Ecto neural progenitor cell (in vitro differentiated cells): ENCODE results near the gene MAGEA9B.
A peak's percentile ranks its signal among the peaks of the same experiment; 100 is the strongest.
"Not testable (repeated sequence)": the region's sequence is repeated elsewhere in the genome, so short reads cannot be mapped to it uniquely, and the experiment has no call there.

Source experiments
- DNase-seq: peaks from one replicate; pipeline ENCODE4 v3.0.0-alpha.2; 2018; ENCODE audit warnings: low spot score

The MAGEA9B gene, protein sequence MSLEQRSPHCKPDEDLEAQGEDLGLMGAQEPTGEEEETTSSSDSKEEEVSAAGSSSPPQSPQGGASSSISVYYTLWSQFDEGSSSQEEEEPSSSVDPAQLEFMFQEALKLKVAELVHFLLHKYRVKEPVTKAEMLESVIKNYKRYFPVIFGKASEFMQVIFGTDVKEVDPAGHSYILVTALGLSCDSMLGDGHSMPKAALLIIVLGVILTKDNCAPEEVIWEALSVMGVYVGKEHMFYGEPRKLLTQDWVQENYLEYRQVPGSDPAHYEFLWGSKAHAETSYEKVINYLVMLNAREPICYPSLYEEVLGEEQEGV

DNA sequence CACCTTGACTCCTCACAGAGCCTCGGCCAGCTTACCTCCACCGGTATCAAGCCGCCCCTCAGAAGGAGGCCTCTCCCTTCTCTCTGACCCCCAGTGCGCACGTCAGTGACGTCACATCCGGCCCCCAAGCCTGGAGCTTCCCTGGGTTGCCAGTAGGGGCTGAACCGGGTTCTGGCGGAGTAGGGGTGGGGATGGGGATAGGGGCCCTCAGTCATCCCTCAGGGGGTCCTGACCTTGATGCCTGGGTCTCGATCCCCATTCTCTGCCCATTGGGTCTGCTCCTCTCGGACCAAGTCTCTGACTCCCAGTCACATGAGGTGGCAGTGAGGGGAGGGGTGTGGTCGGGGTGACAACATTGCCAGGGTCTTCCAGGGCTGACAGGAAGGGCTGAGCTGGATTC, at the start of gene MAGEA9B:
TSS of gene MAGEA9B (minus strand) at position 101 of the 400 bp plus-strand sequence. CDS start 4,280 bp downstream, outside the sequence.
- DNase-seq = not testable (repeated sequence)

GRCh38 chrX:149633511-149633910, 46.3 kb upstream of the MAGEA9B start:
- DNase-seq = no peak

GRCh38 chrX:149631234-149632165, 44.2 kb upstream of the MAGEA9B start, which contains the start of gene TMEM185A:
Gene TMEM185A (minus strand): TSS chrX:149631792. CDS start chrX:149631580, 212 bp downstream.
- DNase-seq = peak; percentile 84

DNA sequence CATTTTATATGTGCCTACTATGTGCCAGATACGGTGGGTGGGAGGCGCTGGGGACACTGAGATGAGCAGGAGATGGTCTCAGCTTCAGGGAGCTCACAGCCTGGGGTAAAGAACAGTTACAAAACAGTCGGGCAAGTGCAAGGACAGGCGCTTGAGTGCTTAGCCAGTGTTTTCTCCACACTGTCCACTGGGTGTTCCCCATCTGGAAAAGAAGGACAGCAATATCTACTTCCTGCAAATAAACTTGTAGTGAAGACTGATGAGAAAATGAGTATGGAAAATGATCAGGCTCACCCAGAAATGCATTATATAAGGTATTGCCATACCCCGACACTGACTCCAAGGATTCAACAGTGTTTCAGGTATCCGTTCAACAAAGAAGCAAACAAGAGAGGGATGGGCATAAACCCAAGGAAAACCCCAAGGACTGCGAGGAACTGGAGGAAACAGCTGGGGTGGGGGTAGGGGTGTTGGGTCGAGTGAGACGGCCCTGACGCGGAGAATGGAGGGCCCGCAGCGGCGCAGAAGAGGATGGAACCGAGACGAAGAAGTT, 43.5 kb upstream of the MAGEA9B start:
- no peak for DNase-seq

GRCh38 chrX:149629730-149630387, 42.6 kb upstream of the MAGEA9B start:
- DNase-seq = no peak

DNA sequence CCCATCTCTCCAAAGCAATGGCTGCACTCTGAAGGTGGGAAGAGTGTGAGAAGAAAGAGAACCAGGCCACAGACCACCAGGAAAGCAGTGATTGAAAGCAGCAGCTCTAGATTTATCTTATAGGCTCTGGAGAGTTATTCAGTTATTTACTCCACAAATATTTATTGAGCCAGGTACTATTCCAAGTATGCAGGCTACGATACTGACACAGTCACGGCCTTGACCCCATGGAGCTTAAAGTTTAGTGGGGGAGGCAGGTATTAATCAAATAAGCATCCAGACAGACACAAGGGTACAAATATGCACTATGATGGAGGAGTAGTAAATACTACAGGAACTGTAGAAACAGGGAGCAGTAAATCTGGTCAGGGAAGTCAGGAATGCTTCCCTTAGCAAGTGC, 41.5 kb upstream of the MAGEA9B start:
- DNase-seq = no peak

GRCh38 chrX:149628280-149628679, 41.0 kb upstream of the MAGEA9B start:
- no peak for DNase-seq

GRCh38 chrX:149626829-149627228, 39.6 kb upstream of the MAGEA9B start:
- not testable (repeated sequence) for DNase-seq

GRCh38 chrX:149619662-149620061, 32.4 kb upstream of the MAGEA9B start:
- not testable (repeated sequence) for DNase-seq

- DNase-seq = no peak
Measured at GRCh38 chrX:149618871-149619270, 31.6 kb upstream of the MAGEA9B start.

GRCh38 chrX:149611623-149612175, 24.4 kb upstream of the MAGEA9B start:
- no peak for DNase-seq

DNA sequence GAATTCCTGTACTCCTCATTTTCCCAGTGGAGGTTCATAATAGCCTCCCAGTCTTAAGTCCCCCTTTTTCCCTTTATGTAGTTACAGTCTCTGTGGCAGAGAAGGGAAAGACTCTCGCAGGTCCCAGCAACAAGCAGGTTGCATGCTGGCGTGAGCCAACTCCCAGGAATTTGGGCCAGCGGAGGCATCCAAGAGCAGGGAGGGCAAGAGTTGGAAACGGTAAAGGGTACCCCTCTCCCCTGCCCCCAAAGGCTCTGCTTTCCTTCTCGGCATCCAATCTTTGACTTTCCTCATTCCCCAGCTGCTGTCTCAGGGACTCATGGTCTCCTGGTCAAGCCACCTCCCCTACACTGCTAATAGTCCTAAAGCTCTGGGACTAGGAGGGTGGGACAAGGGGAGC, 23.3 kb upstream of the MAGEA9B start:
- DNase-seq = no peak

GRCh38 chrX:149607699-149608098, 20.4 kb upstream of the MAGEA9B start:
- DNase-seq = no peak

DNA sequence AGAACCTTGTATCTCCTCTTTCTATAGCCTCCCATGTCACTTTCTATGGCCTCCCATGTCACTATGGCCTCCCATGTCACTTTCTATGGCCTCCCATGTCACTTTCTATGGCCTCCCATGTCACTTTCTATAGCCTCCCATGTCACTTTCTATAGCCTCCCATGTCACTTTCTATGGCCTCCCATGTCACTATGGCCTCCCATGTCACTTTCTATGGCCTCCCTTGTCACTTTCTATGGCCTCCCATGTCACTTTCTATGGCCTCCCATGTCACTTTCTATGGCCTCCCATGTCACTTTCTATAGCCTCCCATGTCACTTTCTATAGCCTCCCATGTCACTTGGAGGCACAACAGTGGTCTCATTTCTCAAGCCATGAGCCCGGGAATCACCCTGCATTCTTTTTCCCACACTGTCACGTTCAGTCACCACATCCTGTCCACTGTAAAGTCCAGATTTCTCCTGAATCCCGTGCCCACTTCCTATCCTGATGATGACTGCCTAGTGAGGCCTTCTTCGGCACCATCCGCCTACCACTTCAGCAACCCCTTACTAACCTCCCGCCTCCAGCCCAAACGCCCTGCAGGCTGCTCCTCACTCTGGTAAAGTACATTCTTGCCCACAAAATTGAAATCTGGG, 18.1 kb upstream of the MAGEA9B start:
- not testable (repeated sequence) for DNase-seq

GRCh38 chrX:149598603-149599002, 11.3 kb upstream of the MAGEA9B start:
- not testable (repeated sequence) for DNase-seq

DNA sequence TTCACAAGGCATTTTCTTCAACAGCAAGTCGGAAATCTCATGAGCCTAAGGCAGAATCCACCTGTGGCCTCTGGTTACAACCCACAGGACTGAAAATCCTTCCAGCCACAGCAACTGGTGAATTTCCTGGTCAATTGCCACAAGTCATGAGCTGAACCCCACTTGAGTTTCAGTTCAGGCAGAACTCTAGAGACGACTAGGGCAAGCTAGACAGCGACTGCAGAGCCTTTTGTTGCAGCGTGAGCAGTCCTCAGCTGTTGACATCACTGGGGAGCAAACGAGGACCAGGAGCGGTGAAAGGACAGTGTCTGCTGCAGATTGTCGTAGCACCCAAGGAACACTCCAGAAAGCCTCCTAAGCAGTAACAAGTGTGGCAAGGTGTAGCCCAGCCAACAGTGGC, 8.7 kb upstream of the MAGEA9B start:
- not testable (repeated sequence) for DNase-seq

- DNase-seq = not testable (repeated sequence)
Measured at GRCh38 chrX:149595214-149595613, 8.0 kb upstream of the MAGEA9B start, which contains the start of gene HSFX2. Gene HSFX2 (minus strand): TSS chrX:149595314. CDS start chrX:149594700, 614 bp downstream.

DNA sequence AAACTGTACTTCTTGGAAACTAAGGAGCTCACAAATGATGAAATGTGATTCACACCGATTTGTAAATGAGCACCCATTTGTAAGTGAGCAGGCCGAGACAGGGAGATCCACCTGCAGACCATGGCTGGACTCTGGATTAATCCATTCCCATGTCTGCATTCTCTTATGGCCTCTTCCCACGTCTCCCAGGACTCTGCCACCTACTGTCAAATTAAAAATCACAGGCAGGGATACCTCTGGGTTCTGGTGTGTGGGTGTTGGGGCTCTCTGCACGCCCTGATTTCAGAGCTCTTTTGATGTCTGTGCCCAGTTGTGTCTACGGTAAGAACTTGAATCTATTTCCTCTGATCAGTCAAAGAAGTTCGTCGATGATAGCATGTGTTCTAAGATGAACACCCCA, 3.7 kb upstream of the MAGEA9B start:
- not testable (repeated sequence) for DNase-seq

DNA sequence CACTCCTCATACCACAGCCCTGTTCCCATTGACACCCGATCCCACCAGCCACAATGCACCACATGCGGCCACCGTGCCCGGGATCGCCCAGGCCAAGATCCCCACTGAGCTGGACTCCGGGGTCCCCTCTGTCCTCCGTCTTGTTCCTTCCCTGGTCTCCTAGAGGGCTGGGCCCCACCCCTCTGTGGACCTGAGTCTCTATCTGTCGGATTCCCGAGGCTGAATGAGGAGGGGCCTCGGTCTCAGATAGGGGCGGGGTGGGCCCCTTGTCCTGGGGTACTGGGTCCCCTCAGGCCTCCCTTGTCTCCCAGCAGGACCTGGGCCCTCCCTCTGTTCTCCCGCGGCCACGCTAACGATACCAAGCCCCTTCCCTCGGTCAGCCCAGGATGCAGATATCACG, 1.6 kb downstream of the MAGEA9B start:
- DNase-seq = not testable (repeated sequence)

DNA sequence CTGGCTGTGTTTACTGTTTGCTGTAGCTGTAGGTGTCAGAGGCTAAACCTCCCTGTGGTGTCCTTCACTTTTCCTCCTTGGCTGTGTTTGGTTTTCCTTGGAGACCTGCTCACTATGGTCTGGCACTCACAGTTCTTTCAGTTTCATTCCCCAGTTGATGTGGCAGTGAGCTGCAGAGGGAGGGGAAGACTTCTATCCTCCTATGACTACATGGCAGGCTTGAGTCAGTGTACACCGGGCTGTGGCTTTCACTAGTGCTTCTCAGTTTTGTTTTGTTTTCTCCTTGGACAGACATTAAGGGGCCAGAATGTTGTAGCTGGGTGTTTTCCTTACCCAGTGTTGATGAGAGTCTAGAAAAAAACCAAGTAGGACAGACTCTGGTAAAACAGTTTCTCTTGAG, 13.8 kb downstream of the MAGEA9B start:
- DNase-seq = not testable (repeated sequence)

DNA sequence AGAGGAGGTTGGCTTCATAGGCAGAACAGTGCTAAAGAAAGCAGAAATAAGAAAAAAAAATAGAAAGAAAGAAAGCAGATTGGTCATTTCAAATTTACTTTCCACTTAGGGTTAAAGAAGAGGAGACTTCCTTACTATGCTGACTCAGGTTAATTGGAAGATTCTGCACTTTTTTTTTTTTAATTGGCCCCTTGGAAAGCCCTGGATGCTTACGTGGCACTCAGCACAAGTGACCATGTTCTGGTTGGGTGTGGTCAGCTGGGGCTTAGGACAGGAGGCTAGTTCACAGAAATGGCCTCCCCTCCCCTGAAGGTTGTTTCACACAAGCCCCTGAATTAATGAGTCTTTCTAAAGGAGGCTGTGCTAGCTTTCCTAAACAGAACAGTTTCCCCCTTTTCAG, 14.5 kb downstream of the MAGEA9B start:
- no peak for DNase-seq
